ENCODE measurements around the gene RPA1. TPM values are rescaled to one million over a fixed set of nuclear protein-coding genes. Genes with fewer than 3 reads are reported as not detected.

RPA1 gene
- total RNA-seq, 2 experiments from 2014 or later: 196 to 249 TPM

- no peak for DNase-seq
- Mint-ChIP-seq H3K4me3 (peak overlapping the region; percentile 35), H3K27ac (peak overlapping the region; percentile 92), H3K9me3 (ENCODE audit: low read depth) (no peaks in the 10 kb centered on the region), H3K4me1 (peaks cover 51% of the 10 kb centered on the region), H3K27me3 (no peaks in the 10 kb centered on the region), H3K36me3 (peaks cover 53% of the 10 kb centered on the region)
- CTCF ChIA-PET: interaction anchor here (1.4 to 1.6 kb wide), 3 partner anchors 9 to 203 kb away, joined by 3 to 5 read pairs (median 4); no protein-coding TSS in a partner anchor
- ATAC-seq: peak; percentile 38
Measured at GRCh38 chr17:1871756-1872155, 42.0 kb downstream of the RPA1 start.

DNA sequence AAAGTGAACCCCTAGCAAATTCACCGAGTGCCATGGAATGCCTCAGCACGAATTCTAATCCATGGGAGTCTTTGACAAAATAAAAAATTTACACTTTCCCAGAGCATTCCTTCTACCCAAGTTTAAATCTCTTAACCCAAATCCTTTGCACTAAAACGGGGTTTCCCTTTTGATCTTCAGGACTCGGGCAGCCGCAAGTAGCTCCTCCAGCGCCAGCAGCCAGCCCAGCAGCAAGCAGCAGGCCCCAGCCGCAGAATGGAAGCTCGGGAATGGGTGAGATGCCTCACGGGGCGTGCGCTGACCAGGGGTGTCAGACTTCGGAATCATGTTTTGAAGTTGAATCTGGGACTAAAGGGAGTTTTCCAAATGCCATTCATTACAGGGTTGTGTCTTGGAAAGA, 42.4 kb downstream of the RPA1 start:
- CTCF ChIA-PET: interaction anchor here (0.6 to 1.6 kb wide), 3 partner anchors 9 to 463 kb away, joined by 3 to 5 read pairs (median 4); no protein-coding TSS in a partner anchor
- Mint-ChIP-seq H3K4me3 (no peak overlapping the region), H3K27me3 (no peaks in the 10 kb centered on the region), H3K9me3 (ENCODE audit: low read depth) (no peaks in the 10 kb centered on the region), H3K27ac (peak overlapping the region; percentile 92), H3K36me3 (peaks cover 55% of the 10 kb centered on the region), H3K4me1 (peaks cover 56% of the 10 kb centered on the region)
- DNase-seq (no peak), ATAC-seq (no peak)

- CTCF ChIA-PET: interaction anchor here (0.6 kb wide), 1 partner anchor 462 kb away, joined by 3 read pairs; no protein-coding TSS in a partner anchor
- H3K4me1 Mint-ChIP-seq: peaks cover 60% of the 10 kb centered on the region
- H3K9me3 Mint-ChIP-seq (ENCODE audit: low read depth): no peaks in the 10 kb centered on the region
- no peaks in the 10 kb centered on the region for H3K27me3 Mint-ChIP-seq
- DNase-seq (no peak), ATAC-seq (peak; percentile 5)
- peak overlapping the region; percentile 11 for H3K4me3 Mint-ChIP-seq
- peak overlapping the region; percentile 77 for H3K27ac Mint-ChIP-seq
- peaks cover 55% of the 10 kb centered on the region for H3K36me3 Mint-ChIP-seq
Measured at GRCh38 chr17:1872976-1873375, 43.2 kb downstream of the RPA1 start.

DNA sequence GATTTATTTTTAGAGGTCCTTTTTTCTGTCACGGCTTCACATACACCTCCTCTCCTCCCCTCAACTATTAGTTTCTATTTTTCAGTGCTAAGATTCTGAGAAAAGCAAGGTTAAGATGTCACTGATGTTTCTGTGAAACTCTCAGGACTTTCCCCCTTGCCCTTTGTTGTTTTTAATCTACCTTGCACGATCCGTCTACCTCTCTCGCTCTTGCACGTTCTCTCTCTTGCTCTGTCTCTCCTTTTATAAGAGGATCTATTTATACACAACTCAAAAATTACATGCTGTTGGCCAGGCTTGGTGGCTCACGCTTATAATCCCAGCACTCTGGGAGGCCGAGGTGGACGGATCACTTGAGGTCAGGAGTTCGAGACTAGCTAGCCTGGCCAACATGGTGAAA, 43.6 kb downstream of the RPA1 start:
- Mint-ChIP-seq H3K4me3 (peak overlapping the region; percentile 11), H3K36me3 (peaks cover 57% of the 10 kb centered on the region), H3K27ac (peak overlapping the region; percentile 77), H3K9me3 (ENCODE audit: low read depth) (no peaks in the 10 kb centered on the region), H3K27me3 (no peaks in the 10 kb centered on the region), H3K4me1 (peaks cover 60% of the 10 kb centered on the region)
- DNase-seq: no peak
- CTCF ChIA-PET: interaction anchor here (0.9 to 1.7 kb wide), 2 partner anchors 10 to 20 kb away, joined by 5 to 6 read pairs; no protein-coding TSS in a partner anchor
- ATAC-seq: peak; percentile 52

DNA sequence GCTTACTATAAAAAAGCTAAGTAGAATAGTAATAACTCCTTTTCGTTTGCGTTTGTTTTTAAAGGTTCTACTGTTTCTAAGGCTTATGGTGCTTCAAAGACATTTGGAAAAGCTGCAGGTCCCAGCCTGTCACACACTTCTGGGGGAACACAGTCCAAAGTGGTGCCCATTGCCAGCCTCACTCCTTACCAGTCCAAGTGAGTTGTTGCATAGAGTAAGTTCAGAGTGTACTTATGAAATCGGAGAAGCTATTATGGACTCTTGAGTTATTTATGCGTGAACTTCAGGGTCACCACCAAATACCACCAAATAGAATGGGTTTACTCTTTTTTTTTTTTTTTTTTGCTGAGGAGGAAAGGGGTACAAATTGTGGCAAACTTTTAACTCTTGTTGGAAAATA, 45.8 kb downstream of the RPA1 start:
- no peak for DNase-seq
- Mint-ChIP-seq H3K4me1 (peaks cover 47% of the 10 kb centered on the region), H3K27ac (no peak overlapping the region), H3K27me3 (no peaks in the 10 kb centered on the region), H3K9me3 (ENCODE audit: low read depth) (no peaks in the 10 kb centered on the region), H3K4me3 (no peak overlapping the region), H3K36me3 (peaks cover 67% of the 10 kb centered on the region)
- no peak for ATAC-seq
- CTCF ChIA-PET: interaction anchor here (0.8 kb wide), 1 partner anchor 159 kb away, joined by 3 read pairs; no protein-coding TSS in a partner anchor

- ATAC-seq: no peak
- H3K27ac Mint-ChIP-seq: no peak overlapping the region
Measured at GRCh38 chr17:1878419-1879121, 48.8 kb downstream of the RPA1 start.

DNA sequence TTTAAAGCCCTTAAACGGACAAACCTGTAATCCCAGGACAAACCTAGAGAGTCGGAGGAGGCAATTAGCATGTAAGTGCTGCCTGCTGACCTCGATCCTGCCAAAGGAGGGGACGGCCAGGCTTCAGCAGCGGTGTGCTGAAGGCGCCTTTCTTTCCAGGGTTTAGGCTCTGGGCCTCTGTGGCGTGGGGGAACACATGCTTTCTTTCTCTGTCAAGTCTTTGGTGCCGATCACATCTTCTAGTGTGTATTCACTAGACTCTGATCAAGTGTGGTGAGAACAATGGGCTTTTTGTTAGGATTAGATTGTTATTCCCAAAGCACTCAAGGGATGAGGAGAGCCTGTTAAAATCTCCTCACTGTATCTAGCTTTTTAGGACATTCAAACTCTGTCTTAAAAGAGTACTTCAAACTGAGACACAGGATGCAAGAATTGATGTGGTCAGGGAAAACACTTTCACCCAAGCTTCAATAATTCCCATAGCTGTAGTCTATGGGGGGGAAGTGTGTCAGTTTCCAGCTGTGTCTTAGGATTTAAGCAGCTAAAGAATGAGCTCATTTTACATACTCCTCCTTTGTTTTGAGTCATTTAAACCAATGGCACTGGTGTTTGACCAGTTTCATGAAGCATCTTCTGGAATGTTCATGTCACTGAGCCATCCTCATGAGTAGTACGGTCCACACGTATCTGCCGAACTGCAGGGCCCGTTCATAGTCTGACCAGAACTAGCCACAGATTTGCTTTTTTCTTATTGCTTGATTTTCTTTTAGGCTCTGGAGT, 51.2 kb downstream of the RPA1 start:
- ATAC-seq (no peak), DNase-seq (no peak)
- Mint-ChIP-seq H3K27ac (no peak overlapping the region), H3K9me3 (ENCODE audit: low read depth) (no peaks in the 10 kb centered on the region), H3K36me3 (peaks cover 54% of the 10 kb centered on the region), H3K4me3 (no peak overlapping the region), H3K27me3 (no peaks in the 10 kb centered on the region), H3K4me1 (peaks cover 9% of the 10 kb centered on the region)
- CTCF ChIA-PET: interaction anchor here (0.7 to 2.1 kb wide), 11 partner anchors 10 to 535 kb away, joined by 3 to 7 read pairs (median 3); no protein-coding TSS in a partner anchor

More at GRCh38 chr17:1878419-1879121, 48.8 kb downstream of the RPA1 start:
- Mint-ChIP-seq H3K27me3 (no peaks in the 10 kb centered on the region), H3K4me1 (peaks cover 18% of the 10 kb centered on the region), H3K4me3 (no peak overlapping the region), H3K36me3 (peaks cover 48% of the 10 kb centered on the region), H3K9me3 (ENCODE audit: low read depth) (no peaks in the 10 kb centered on the region)
- DNase-seq: no peak
- CTCF ChIA-PET: no interaction called here

GRCh38 chr17:1882836-1883235, 53.0 kb downstream of the RPA1 start:
- no peak overlapping the region for H3K4me3 Mint-ChIP-seq
- no peaks in the 10 kb centered on the region for H3K4me1 Mint-ChIP-seq
- H3K27ac Mint-ChIP-seq: no peak overlapping the region
- H3K27me3 Mint-ChIP-seq: no peaks in the 10 kb centered on the region
- H3K36me3 Mint-ChIP-seq: peaks cover 45% of the 10 kb centered on the region
- CTCF ChIA-PET: interaction anchor here (0.8 to 2.1 kb wide), 8 partner anchors 9 to 500 kb away, joined by 3 to 7 read pairs (median 4); partner anchors contain the start of gene OVCA2
- H3K9me3 Mint-ChIP-seq (ENCODE audit: low read depth): no peaks in the 10 kb centered on the region
- DNase-seq (peak; percentile 48), ATAC-seq (no peak)

GRCh38 chr17:1883536-1883935, 53.7 kb downstream of the RPA1 start:
- no peak for DNase-seq
- H3K36me3 Mint-ChIP-seq: peaks cover 50% of the 10 kb centered on the region
- no peaks in the 10 kb centered on the region for H3K9me3 Mint-ChIP-seq (ENCODE audit: low read depth)
- no peak overlapping the region for H3K27ac Mint-ChIP-seq
- H3K4me3 Mint-ChIP-seq: no peak overlapping the region
- H3K4me1 Mint-ChIP-seq: no peaks in the 10 kb centered on the region
- CTCF ChIA-PET: interaction anchor here (0.7 to 2.1 kb wide), 6 partner anchors 10 to 499 kb away, joined by 3 to 5 read pairs (median 4); no protein-coding TSS in a partner anchor
- ATAC-seq: no peak
- H3K27me3 Mint-ChIP-seq: no peaks in the 10 kb centered on the region

- CTCF ChIA-PET: interaction anchor here (0.7 kb wide), 1 partner anchor 304 kb away, joined by 3 read pairs; no protein-coding TSS in a partner anchor
- peaks cover 64% of the 10 kb centered on the region for H3K36me3 Mint-ChIP-seq
- H3K27me3 Mint-ChIP-seq: no peaks in the 10 kb centered on the region
- DNase-seq (no peak), ATAC-seq (no peak)
- no peaks in the 10 kb centered on the region for H3K9me3 Mint-ChIP-seq (ENCODE audit: low read depth)
- no peak overlapping the region for H3K4me3 Mint-ChIP-seq
- H3K4me1 Mint-ChIP-seq: peaks cover 8% of the 10 kb centered on the region
- no peak overlapping the region for H3K27ac Mint-ChIP-seq
Measured at GRCh38 chr17:1888741-1889140, 58.9 kb downstream of the RPA1 start.

GRCh38 chr17:1890758-1891450, 61.1 kb downstream of the RPA1 start:
- Mint-ChIP-seq H3K9me3 (ENCODE audit: low read depth) (no peaks in the 10 kb centered on the region), H3K27me3 (no peaks in the 10 kb centered on the region), H3K27ac (peak overlapping the region; percentile 50), H3K4me1 (peaks cover 9% of the 10 kb centered on the region), H3K36me3 (peaks cover 56% of the 10 kb centered on the region), H3K4me3 (no peak overlapping the region)
- ATAC-seq (peak; percentile 88), DNase-seq (peak; percentile 47)
- CTCF ChIA-PET: no interaction called here

DNA sequence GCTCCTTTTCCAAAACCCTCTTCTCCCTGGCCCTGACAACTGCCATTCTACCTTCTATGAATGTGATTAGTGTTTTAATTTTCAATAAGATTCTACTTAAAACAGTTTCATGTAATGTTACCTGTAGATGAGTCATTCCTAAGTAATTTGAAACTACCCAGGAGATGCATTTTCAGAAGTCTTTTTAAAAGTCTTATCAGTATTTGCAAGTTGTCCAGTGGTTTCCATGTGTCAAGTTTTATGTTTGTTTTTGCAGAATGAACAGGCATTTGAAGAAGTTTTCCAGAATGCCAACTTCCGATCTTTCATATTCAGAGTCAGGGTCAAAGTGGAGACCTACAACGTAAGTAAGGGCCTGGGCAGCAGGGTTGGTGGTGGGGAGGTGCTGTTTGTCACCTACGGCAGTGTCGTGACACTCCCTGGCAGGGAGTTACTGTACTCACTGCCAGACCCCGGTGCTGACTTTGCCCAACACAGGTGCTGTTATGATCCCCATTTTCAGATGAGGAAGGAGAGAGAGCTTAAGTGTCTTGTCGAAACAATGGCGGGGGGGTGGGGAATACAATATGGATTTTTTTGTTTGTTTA, 65.0 kb downstream of the RPA1 start:
- ATAC-seq (no peak), DNase-seq (no peak)
- peaks cover 15% of the 10 kb centered on the region for H3K4me1 Mint-ChIP-seq
- H3K9me3 Mint-ChIP-seq (ENCODE audit: low read depth): no peaks in the 10 kb centered on the region
- H3K27me3 Mint-ChIP-seq: no peaks in the 10 kb centered on the region
- CTCF ChIA-PET: interaction anchor here (0.8 kb wide), 1 partner anchor 99 kb away, joined by 3 read pairs; no protein-coding TSS in a partner anchor
- H3K4me3 Mint-ChIP-seq: no peak overlapping the region
- H3K36me3 Mint-ChIP-seq: peaks cover 61% of the 10 kb centered on the region
- H3K27ac Mint-ChIP-seq: no peak overlapping the region
